ENCODE measurements around the gene SLC7A6OS. TPM values are rescaled to one million over a fixed set of nuclear protein-coding genes. Genes with fewer than 3 reads are reported as not detected.
"Not testable (repeated sequence)": the region's sequence is repeated elsewhere in the genome, so short reads cannot be mapped to it uniquely, and the experiment has no call there.

The SLC7A6OS gene
- polyA plus RNA-seq, 4 donors, result 19.5 to 26.4 (median 23.0) TPM

DNA sequence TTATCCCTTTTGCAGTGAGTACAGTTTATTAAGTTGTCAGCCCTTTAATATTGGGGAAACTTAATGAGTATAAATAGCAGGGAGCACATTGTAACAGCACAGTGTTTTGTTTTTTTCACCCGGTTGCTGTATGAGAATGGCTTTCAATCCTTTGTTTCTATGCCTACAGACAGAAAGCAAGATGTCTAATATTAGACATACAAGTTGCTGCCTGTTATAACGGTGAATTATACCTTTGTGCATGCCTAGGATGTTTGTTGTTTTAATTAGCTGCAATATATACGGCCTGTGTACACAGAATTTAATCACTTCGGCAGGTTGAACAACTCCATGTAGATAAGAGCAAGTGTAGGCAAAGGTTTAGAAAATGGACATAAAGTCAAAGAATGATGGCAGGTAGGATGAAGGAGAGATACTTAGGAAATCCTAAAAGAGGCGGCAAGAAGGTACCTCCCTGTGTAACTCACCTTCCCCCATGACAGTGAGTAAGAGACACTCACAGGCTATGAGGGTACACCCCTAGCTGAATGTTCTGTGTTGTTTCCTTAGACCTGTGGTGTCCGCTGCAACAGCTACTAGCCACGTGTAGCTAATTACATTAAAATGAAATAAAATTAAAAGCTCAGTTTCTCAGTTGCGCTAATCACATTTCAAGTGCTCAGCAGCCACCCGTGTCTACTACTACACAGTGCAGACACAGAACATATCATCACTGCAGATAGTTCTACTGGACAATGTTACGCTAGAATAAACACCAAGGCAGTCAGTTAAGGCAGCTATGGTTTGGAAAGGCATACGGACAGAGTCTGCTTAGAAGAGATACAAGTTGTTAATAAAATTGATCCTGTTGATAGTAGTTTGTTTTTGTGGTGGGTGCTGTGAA, 10.9 kb downstream of the SLC7A6OS start:
- no peak for DNase-seq (ENCODE audit: low read depth in 4 of 4, low spot score in 2 of 4)

DNA sequence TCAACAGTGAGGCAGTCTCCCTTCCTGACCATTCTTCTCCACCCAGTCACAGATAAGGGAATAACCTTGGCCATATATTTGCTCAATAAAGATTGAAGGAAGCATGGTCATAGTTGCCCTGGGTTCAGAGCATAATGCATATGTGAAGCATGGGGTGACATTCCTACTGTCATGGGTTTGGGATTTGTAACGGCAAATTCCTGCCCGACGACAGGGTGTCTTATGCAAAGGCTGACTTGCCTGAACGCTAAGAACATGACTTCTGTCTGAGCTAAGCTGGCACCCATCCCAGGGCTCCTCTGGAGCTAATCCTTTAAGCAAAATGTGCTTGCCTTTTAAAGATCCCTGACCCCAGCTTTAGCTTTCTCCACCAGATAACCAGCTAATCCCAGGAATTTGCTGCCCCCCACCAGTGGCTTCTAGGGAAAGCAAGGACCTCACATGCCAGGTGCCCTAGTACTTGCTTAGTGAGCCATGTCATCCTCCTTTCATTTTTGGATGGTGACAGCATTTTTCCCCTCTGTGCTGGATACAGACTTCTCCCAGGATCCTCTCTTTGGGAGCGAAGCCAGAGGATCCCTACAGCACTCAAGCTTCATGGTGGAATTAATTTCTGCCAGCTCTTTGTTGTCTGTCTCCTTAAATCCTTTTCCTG, 11.7 kb downstream of the SLC7A6OS start:
- no peak for DNase-seq (ENCODE audit: low read depth in 4 of 4, low spot score in 2 of 4)

DNA sequence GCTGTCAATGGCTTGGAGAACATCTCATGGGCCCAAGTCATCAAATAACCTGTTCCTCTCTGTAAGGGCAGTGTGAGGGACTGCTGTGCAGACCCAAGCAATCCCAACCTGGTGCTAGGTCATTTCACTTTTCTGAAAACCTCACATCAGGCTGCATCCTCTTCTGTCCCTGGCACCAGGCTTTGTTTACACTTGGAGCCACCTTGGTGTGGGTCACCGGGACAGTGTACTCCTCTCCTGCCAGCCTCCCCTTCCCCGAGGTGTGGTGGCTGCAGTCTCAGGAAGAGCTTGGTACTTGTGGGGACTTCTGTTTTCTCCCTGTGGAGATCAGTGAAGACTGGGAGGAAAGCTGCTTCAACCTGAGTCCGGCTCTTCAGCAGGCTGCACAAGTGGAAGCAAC, 12.4 kb downstream of the SLC7A6OS start:
- DNase-seq (ENCODE audit: low read depth in 4 of 4, low spot score in 2 of 4), result no peak

DNA sequence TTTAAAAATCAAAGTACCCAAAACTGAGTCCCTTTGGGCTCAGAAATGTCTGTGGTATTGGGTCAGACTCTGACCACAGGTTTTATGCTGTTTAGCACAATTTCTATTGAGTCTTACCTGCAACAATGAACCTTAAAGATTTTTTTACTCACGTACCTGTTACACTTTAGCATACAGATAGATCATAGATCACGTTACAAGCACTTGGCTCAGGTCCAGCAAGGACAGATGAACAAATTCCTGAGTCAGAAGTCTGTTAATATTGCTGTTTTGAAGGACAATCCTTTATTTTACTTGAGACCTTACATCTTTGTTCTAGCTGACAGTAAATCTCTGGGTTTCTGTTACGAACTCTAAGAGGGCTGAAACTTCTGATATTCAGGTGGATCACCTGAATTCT, 12.8 kb downstream of the SLC7A6OS start:
- DNase-seq (ENCODE audit: low read depth in 4 of 4, low spot score in 2 of 4), result no peak

DNA sequence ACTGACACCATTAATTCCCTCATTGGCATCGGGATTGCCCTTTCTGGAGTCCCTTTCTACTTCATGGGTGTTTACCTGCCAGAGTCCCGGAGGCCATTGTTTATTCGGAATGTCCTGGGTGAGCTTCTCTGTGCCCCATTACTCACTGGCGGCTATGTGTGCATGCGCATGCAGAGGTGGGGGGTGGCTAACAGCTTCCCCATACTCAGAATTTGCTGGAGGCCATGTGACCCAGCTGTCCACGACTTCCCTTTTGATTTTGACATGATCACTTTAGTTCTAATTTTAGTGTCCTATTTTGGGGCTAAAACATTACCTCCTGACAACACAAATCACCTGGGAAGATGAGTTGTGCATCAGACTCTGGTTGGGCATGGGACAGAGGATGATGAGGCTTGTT, 14.1 kb downstream of the SLC7A6OS start:
- DNase-seq (ENCODE audit: low read depth in 4 of 4, low spot score in 2 of 4), result no peak

DNA sequence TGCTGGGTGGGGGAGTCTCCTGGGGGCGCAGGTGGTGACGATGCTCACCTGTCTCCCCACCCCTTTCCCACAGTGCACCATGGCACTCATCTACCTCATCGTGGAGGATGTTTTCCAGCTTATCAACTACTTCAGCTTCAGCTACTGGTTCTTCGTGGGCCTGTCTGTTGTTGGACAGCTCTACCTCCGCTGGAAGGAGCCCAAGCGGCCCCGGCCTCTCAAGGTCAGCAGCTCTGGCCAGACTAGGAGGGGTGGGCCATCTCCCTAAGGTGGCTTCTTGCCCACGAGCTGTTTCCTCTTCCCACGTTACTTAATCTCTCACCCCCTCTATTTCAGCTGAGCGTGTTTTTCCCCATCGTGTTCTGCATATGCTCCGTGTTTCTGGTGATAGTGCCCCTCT, 14.5 kb downstream of the SLC7A6OS start:
- DNase-seq (ENCODE audit: low read depth in 4 of 4, low spot score in 2 of 4), result no peak

DNA sequence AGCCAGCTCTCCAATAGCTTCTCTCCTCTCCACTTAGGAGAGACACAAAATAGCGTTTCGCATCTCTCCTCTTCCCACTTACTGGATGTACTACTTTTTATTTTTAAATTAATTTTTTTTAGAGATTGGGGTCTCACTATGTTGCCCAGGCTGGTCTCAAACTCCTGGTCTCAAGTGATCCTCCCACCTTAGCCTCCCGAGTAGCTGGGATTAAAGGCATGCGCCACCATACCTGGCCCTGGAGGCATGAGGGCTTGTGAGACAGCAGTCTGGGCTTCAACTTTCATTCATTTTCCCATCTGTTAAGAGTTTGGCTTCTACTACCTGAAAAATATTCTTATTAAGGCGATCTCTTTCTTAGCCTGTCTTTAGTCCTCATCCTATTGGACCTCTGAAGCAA, 18.3 kb downstream of the SLC7A6OS start:
- DNase-seq (ENCODE audit: low read depth in 4 of 4, low spot score in 2 of 4), result no peak

DNA sequence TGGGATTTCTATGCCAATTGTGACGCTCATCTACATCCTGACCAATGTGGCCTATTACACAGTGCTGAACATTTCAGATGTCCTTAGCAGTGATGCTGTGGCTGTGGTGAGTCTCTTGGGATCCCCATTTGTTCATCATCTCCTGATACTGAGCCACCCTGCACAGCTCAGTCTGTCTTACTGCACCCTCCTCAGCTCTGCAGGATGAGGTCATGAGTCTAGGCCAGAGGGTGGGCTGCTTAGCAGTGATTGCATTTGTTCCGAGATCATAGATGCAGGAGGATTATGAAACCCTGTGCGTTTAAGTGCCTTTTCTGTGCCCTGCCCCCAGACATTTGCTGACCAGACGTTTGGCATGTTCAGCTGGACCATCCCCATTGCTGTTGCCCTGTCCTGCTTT, 19.5 kb downstream of the SLC7A6OS start:
- no peak for DNase-seq (ENCODE audit: low read depth in 4 of 4, low spot score in 2 of 4)

DNA sequence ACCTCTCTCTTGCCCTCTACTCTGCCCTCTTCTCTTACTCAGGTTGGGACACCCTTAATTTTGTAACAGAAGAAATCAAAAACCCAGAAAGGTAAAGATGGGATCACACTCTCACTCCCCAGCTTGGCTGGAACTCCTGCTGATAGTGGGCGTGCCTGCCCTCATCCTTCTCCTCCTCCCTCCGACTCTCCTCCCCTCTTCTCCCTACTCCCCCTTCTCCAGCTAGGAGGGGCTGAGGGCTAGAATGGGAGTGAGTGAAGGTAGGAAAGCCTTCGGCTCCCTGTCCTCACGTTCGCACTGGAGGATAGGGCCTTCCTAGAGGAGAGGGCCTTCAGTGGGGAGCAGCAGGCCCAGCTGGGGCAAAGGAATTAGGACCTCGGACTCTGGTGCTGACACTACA, 20.3 kb downstream of the SLC7A6OS start:
- no peak for DNase-seq (ENCODE audit: low read depth in 4 of 4, low spot score in 2 of 4)

DNA sequence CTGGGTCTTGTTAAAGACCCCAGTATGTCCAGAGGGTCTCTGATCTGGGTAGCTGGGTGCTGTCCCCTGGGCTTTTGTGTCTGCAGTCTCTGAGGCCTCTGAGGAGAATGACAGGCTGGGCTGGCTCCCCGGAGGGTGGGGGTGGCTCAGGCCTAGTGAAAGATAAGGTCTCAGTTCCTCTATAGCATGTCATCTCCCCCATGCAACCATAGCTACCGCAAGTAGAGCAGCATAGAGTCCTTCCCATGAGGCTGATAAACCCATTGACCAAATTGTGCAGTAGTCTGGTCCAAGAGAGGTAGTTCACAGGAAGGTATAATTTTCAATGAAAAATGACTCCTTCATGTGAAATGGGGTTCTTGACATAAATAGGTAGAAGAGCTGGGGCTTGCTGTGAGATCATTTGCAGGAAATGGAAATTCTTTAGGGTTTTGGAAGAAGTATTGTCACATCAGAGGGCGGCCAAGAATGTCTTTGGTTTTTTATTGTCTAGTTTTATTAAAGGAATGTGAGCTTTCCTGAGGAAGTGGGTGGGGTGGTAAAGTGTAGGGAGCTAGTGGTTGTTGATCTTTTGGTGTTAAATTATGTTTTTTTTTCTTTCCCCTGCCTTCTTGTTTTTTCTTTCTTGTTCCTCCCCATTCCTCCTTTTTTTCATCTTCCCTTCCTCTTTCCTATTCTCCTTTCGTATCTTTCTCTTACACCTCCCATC, 21.0 kb downstream of the SLC7A6OS start:
- DNase-seq (ENCODE audit: low read depth in 4 of 4, low spot score in 2 of 4), result no peak

DNA sequence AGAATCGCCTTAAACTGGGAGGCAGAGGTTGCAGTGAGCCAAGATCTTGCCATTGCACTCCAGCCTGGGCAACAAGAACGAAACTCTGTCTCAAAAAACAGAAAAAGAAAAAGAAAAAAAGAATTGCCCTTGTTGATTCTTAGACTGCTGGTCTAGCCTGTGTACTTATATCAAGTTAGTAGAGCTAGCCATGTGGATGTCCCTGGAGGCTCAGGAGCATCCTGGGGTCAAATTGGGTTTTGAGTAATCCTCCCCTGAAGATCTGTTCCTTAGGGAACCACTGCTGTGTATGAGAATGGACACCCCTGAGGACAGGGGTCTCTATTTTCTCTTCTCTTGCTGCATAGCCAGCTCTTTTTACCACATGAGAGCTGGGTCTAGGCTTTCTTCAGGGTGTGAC, 21.5 kb downstream of the SLC7A6OS start:
- no peak for DNase-seq (ENCODE audit: low read depth in 4 of 4, low spot score in 2 of 4)

DNA sequence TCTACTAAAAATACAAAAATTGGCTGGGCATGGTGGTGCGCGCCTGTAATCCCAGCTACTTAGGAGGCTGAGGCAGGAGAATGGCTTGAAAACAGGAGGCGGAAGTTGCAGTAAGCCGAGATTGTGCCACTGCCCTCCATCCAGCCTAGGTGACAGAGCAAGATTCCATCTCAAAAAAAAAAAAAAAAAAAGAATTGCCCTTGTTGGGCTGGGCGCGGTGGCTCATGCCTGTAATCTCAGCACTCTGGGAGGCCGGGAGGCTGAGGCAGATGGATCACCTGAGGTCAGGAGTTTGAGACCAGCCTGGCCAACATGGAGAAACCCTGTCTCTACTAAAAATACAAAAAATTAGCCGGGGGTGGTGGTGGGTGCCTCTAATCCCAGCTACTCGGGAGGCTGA, 21.9 kb downstream of the SLC7A6OS start:
- DNase-seq (ENCODE audit: low read depth in 4 of 4, low spot score in 2 of 4), result not testable (repeated sequence)

DNA sequence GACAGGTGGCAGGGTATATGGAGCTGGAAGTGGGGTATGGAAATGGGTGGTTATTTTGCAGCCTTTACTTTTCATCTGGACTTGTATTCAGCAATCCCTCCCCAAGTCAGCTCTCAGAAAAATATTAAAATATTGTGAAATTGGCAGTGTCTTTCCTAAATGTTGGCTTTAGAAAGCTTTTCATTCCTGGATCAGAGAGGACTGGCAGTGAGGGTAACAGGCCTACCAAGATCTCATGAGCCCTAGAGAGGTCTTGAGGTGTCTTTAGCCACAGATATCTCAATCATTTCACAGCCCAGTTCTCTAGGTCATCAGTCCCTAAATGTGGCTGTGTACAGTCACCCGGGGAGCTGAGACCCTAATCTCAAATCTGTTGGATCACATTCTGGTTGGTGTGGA, 22.5 kb downstream of the SLC7A6OS start:
- no peak for DNase-seq (ENCODE audit: low read depth in 4 of 4, low spot score in 2 of 4)

DNA sequence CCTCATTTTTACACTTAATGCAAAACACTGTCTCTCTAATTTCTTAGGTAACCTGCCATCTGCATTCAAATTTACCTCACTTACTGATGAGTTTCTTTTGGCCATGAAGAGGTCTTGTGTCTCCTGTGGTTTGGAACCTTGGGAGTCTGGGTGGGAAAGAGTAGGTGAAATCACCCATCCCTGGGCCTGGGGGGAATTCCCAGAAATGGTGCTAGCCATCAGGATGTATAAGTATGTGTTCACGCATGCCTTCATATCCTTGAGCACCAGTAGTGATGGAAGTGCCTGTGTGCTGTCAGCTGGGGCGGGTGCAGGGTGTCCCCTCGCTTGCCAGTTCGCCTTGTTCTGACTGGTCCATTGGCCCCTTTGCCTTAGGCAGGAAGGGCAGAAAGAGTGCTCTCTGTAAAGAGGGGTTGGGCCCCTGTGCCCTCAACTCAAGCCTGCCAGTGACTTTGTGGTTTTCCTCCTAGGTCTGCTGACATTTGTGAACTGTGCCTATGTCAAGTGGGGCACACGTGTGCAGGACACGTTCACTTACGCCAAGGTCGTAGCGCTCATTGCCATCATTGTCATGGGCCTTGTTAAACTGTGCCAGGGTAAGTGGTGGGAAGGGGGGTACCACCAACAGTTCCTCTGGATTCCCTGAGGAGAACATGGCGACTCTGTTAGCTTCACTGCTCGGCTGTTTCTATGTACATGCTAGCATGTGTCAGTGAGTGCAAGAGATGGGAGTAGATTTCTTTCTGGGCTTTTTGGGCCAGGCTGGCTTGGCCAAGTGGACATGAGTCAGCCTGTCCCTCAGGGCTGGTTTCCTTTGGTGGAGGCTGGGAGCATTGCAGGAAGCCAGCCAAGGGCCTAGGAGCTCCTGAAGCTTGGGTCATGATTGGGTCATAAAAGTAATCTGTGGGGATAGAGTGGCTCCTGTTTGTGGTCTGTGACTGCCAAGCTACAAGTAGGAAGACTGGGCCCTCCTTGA, 23.2 kb downstream of the SLC7A6OS start:
- DNase-seq (ENCODE audit: low read depth in 4 of 4, low spot score in 2 of 4), result no peak

DNA sequence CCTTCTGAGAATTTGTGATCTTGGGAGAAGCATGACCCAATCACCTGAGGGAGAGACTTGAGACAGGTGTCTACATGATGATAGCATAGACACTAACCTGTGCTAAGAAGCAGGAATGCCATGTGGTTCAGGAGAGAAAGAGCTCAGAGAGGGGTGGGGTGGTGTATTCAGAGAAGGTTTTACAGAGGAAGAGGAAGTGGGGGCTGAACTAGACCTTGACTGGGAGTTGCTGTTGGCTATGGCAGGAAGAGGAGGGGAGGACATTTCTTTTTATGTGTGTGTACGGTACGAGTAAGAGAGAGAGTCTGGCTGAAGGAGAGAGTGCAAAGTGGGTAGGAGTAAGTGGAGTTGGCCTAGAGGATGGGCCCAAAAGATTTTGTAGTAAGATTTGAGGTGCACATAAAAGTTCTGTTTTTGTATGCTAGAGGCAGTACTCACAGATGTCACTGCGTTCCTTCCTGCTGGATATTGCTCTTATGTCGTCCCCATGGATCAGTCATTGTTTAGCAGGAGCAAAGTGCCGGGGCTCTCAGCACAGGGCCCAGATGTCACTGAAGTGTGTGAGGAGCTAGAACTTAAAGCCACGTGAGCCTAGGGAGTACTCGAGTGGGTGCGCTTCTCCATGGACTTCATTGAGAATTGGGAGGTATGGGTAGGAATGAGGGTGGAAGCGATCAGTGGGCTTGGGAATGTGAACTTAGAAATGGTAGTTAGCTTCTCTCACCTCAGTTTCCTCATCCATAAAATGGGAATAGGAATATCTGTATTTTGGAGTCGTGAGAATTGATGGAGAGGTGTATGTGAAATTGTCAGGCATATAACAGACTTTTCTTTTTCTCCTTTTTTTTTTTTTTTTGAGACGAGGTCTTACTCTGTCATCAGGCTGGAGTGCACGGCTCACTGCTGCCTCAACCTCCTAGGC, 24.3 kb downstream of the SLC7A6OS start:
- no peak for DNase-seq (ENCODE audit: low read depth in 4 of 4, low spot score in 2 of 4)

DNA sequence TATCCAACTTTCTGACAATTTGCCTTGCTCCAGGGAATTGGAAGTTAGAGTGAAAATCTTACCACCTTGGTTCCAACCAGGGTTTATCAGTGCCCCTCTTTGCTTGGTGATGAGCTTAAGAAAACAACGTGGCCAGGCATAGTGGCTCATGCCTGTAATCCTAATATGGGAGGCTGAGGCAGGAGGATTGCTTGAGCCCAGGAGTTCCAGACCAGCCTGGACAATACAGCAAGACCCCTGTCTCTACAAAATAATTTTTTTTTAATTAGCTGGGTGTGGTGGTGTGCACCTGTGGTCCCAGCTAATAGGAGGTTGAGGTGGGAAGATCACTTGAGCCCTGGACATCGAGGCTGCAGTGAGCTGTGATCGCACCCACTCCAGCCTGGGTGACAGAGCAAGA, 25.1 kb downstream of the SLC7A6OS start:
- DNase-seq (ENCODE audit: low read depth in 4 of 4, low spot score in 2 of 4), result no peak

DNA sequence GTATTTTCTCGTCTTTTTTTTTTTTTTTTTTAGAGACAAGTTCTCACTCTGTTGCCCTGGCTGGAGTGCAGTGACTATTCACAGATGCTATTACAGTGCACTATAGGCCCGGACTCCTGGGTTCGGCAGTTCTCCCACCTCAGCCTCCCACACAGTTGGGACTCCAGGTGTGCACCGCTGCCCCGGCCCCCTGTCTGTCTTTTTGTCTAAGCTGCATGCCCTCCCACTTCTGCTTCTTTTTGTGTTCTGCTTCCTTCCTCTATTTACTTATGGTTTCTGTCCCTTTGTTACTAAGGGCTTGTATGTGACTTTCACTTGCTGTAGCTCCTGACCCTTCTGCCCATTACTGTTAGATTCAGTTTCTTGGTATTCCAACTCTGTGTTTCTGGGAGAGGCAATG, 25.9 kb downstream of the SLC7A6OS start:
- DNase-seq (ENCODE audit: low read depth in 4 of 4, low spot score in 2 of 4), result no peak

DNA sequence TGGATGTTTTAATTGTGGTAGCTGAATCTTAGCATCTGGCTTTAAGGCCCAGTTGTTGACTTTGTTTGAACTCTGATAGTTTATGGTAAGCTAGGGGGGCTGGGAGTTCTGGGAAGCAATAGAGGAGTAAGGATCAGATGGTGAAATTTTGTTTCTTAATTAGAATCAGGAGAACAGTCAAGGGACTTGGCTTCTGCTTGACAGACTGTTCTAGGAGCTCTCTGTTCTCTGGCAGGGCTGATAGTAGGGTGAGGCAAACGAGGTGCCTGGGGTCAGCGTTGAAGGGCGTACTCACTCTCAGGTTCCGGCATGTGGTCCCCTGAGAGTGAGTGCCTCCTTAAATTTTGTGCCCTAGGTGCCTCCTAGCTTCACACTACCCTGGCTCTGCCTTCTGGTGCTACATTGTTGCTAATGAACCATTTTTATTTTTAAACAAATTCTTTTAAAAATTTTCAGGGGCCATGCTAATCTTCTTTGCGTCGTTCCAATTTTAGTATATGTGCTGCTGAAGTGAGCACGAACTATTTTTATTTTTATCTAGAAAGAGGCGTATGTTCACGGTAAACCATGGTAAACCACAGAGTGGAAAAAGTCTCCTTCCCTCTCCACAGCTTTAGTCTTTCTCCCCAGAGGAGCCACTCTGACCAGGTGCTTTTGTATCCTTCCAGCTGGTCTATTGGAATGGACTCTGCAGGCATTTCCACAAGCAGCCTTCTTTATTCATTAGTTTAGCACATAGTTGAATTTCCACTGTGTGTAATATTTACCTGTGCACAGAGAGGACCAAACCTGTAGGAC, 26.7 kb downstream of the SLC7A6OS start:
- DNase-seq (ENCODE audit: low read depth in 4 of 4, low spot score in 2 of 4), result no peak

DNA sequence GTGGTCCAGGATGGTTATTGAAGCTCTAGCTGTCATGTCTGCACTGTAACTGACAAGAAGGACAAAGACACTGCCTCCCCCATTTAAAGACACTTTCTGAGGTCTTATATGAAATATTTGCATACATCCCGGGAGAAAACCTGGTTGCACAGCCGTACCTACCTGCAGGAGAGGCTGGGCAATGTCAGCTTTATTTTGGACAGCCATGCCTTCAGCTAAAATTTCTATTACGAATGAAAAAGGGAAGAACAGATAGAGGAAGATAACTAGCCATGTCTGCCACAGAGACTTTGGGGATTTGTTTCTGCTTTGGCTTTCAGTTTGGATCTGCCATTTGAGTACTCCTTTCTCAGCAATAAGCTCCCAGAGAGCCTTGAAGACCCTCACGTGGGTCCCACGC, 27.4 kb downstream of the SLC7A6OS start:
- DNase-seq (ENCODE audit: low read depth in 4 of 4, low spot score in 2 of 4), result no peak

Measured in left renal cortex interstitium (tissue), 4 donors.